Neural progenitor cell (in vitro differentiated cells): ENCODE data around the gene FARS2. TPM values are rescaled to one million over a fixed set of nuclear protein-coding genes. Genes with fewer than 3 reads are reported as not detected.

Source experiments
- DNase-seq: peaks from one replicate; pipeline ENCODE4 v3.0.0-alpha.2; 2016; ENCODE audit warnings: low spot score
- H2AFZ ChIP-seq: fragments of 200-600 bp; sonication (generic); replicated peaks from 2 replicates; pipeline ENCODE4 v1.6.1; 2016; ENCODE audit warnings: antibody characterized with exemption
- H3F3A ChIP-seq: fragments of 200-600 bp; sonication (generic); 2 replicates; pipeline ENCODE4 v1.6.1; 2016; ENCODE audit warnings: antibody characterized with exemption, low read depth
- H3K27ac ChIP-seq: fragments of 200-600 bp; sonication (generic); 2 replicates; pipeline ENCODE4 v1.5.1; 2016; ENCODE audit warnings: mild to moderate bottlenecking
- H3K27me3 ChIP-seq: fragments of 200-600 bp; sonication (generic); 2 replicates; pipeline ENCODE4 v1.6.1; 2016; ENCODE audit warnings: mild to moderate bottlenecking, moderate library complexity
- H3K36me3 ChIP-seq: fragments of 200-600 bp; sonication (generic); 2 replicates; pipeline ENCODE4 v1.5.1; 2016
- H3K4me1 ChIP-seq: fragments of 200-600 bp; sonication (generic); 2 replicates; pipeline ENCODE4 v1.6.1; 2016; ENCODE audit warnings: mixed run types
- H3K4me2 ChIP-seq: fragments of 200-600 bp; sonication (generic); 2 replicates; pipeline ENCODE4 v1.6.1; 2016
- H3K4me3 ChIP-seq: fragments of 200-600 bp; sonication (generic); 2 replicates; pipeline ENCODE4 v1.5.1; 2016
- H3K79me2 ChIP-seq: fragments of 200-600 bp; sonication (generic); 2 replicates; pipeline ENCODE4 v1.6.1; 2016; ENCODE audit warnings: low read depth
- H3K9ac ChIP-seq: fragments of 200-600 bp; sonication (generic); 2 replicates; pipeline ENCODE4 v1.6.1; 2016
- H3K9me3 ChIP-seq: fragments of 200-600 bp; sonication (generic); 2 replicates; pipeline ENCODE4 v1.5.1; 2016; ENCODE audit warnings: low read depth
- H4K20me1 ChIP-seq: fragments of 200-600 bp; sonication (generic); 2 replicates; pipeline ENCODE4 v1.6.1; 2016; ENCODE audit warnings: low read depth
- H3K27ac Mint-ChIP-seq: 3 replicates; pipeline ENCODE4 v1.8.0; 2021; ENCODE audit warnings: mixed read lengths
- H3K27me3 Mint-ChIP-seq: 2 replicates; pipeline ENCODE4 v1.8.0; 2022; ENCODE audit warnings: low read depth, mild to moderate bottlenecking, inconsistent platforms, moderate library complexity, mixed read lengths; ENCODE audit not compliant: insufficient read depth
- H3K36me3 Mint-ChIP-seq: 3 replicates; pipeline ENCODE4 v1.8.0; 2021; ENCODE audit warnings: mixed read lengths
- H3K4me1 Mint-ChIP-seq: 3 replicates; pipeline ENCODE4 v1.8.0; 2021; ENCODE audit warnings: mixed read lengths
- H3K4me3 Mint-ChIP-seq: 3 replicates; pipeline ENCODE4 v1.8.0; 2021; ENCODE audit warnings: mild to moderate bottlenecking, moderate library complexity, mixed read lengths
- H3K9me3 Mint-ChIP-seq: 3 replicates; pipeline ENCODE4 v1.8.0; 2020; ENCODE audit warnings: mixed read lengths
- EZH2 ChIP-seq: fragments of 200-600 bp; sonication (generic); IDR thresholded peaks from 2 replicates; pipeline ENCODE4 v1.6.1; 2017; ENCODE audit warnings: antibody characterized with exemption, mild to moderate bottlenecking, moderate library complexity
- EZH2phosphoT487 ChIP-seq: fragments of 200-600 bp; sonication (generic); IDR thresholded peaks from 2 replicates; pipeline ENCODE4 v1.6.1; 2017; ENCODE audit warnings: antibody characterized with exemption
- total RNA-seq: library from RNA; depleted of rRNA; stranded (reverse); fragments of >200 nt; gene quantifications from 2 replicates; pipeline ENCODE4 v1.2.3, GENCODE V29; 2015; ENCODE audit warnings: low replicate concordance
- TF ChIP-seq, protein P1 (sequence below): fragments of 200-600 bp; sonication (generic); IDR thresholded peaks from 2 replicates; pipeline ENCODE4 v1.5.1; 2017; ENCODE audit warnings: antibody characterized with exemption, mild to moderate bottlenecking

The FARS2 gene
- total RNA-seq, 1 donor from 2014 or later, result 10.8 TPM

DNA sequence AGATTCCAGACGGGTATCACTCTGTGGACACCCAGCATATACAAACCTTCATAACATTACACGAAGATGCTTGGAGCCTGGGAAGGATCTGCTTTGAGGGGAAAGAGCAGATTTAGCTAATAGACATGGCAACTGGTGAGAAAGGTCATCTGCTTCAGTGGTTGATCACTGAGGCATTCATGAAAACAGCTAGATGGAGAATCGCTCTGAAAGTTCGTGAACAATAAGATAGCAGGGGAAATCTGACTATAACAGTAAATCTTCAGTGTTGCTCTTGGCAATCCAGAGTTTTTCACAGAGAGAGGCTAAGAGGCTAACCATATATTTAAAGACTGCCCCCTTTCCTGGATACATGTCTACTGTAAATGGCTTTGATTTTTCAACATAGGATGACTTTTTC, 245.3 kb downstream of the FARS2 start:
- TF ChIP-seq EZH2phosphoT487 (no peak), EZH2 (no peak)
- TF ChIP-seq, protein P1, sequence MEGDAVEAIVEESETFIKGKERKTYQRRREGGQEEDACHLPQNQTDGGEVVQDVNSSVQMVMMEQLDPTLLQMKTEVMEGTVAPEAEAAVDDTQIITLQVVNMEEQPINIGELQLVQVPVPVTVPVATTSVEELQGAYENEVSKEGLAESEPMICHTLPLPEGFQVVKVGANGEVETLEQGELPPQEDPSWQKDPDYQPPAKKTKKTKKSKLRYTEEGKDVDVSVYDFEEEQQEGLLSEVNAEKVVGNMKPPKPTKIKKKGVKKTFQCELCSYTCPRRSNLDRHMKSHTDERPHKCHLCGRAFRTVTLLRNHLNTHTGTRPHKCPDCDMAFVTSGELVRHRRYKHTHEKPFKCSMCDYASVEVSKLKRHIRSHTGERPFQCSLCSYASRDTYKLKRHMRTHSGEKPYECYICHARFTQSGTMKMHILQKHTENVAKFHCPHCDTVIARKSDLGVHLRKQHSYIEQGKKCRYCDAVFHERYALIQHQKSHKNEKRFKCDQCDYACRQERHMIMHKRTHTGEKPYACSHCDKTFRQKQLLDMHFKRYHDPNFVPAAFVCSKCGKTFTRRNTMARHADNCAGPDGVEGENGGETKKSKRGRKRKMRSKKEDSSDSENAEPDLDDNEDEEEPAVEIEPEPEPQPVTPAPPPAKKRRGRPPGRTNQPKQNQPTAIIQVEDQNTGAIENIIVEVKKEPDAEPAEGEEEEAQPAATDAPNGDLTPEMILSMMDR, result no peak
- no peaks in the 10 kb centered on the region for H3F3A ChIP-seq
- H3K36me3 ChIP-seq, result no peaks in the 10 kb centered on the region
- no peak overlapping the region for H3K4me3 Mint-ChIP-seq
- no peaks in the 10 kb centered on the region for H3K9me3 ChIP-seq
- peaks cover 23% of the 10 kb centered on the region for H3K4me1 ChIP-seq
- H3K27ac ChIP-seq, result no peak overlapping the region
- DNase-seq, result no peak
- no peaks in the 10 kb centered on the region for H3K27me3 ChIP-seq
- no peak overlapping the region for H2AFZ ChIP-seq
- no peaks in the 10 kb centered on the region for H3K79me2 ChIP-seq
- H3K4me3 ChIP-seq, result no peak overlapping the region
- H3K27me3 Mint-ChIP-seq, result no peaks in the 10 kb centered on the region
- H3K4me2 ChIP-seq, result no peak overlapping the region
- H3K4me1 Mint-ChIP-seq, result peaks cover 49% of the 10 kb centered on the region
- H3K9ac ChIP-seq, result no peak overlapping the region
- peak overlapping the region; percentile 78 for H3K27ac Mint-ChIP-seq
- H4K20me1 ChIP-seq, result no peaks in the 10 kb centered on the region
- no peaks in the 10 kb centered on the region for H3K36me3 Mint-ChIP-seq
- no peaks in the 10 kb centered on the region for H3K9me3 Mint-ChIP-seq

DNA sequence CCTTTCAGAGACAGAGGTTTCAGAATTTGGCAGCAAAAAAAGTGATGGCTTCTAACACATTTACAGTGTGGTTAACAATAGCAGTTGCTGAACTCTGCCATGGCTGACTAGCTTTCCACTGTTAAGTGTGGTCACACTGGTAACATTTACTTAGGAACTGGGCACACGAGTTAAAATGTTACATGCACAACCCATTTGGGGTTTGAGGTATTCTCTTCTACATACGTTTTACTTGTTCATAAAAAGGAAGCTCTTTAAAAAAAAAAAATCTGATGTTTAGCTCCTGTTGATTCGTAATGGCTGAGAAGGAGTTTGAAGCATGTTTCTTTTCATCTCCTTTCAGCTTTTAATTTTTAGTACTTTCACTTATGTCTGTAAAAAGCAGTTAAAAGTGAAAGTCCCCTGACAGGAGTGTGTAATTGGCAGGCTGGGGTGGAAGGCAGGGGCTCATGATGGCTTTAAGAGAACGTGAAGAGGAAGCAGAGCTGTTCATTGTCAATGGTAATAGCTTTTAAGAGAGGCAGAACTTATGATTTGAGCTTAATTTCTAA, 245.9 kb downstream of the FARS2 start:
- TF ChIP-seq EZH2phosphoT487 (no peak), EZH2 (no peak)
- TF ChIP-seq, protein P1, result no peak
- H2AFZ ChIP-seq, result no peak overlapping the region
- Mint-ChIP-seq H3K27me3 (no peaks in the 10 kb centered on the region), H3K4me3 (no peak overlapping the region), H3K9me3 (no peaks in the 10 kb centered on the region), H3K36me3 (no peaks in the 10 kb centered on the region), H3K4me1 (peaks cover 49% of the 10 kb centered on the region), H3K27ac (peak overlapping the region; percentile 6)
- H3K9ac ChIP-seq, result no peak overlapping the region
- no peaks in the 10 kb centered on the region for H4K20me1 ChIP-seq
- no peak overlapping the region for H3K4me2 ChIP-seq
- H3K36me3 ChIP-seq, result no peaks in the 10 kb centered on the region
- no peaks in the 10 kb centered on the region for H3K27me3 ChIP-seq
- H3K27ac ChIP-seq, result no peak overlapping the region
- no peak for DNase-seq
- no peaks in the 10 kb centered on the region for H3K9me3 ChIP-seq
- peaks cover 29% of the 10 kb centered on the region for H3K4me1 ChIP-seq
- no peaks in the 10 kb centered on the region for H3K79me2 ChIP-seq
- no peak overlapping the region for H3K4me3 ChIP-seq
- no peaks in the 10 kb centered on the region for H3F3A ChIP-seq

DNA sequence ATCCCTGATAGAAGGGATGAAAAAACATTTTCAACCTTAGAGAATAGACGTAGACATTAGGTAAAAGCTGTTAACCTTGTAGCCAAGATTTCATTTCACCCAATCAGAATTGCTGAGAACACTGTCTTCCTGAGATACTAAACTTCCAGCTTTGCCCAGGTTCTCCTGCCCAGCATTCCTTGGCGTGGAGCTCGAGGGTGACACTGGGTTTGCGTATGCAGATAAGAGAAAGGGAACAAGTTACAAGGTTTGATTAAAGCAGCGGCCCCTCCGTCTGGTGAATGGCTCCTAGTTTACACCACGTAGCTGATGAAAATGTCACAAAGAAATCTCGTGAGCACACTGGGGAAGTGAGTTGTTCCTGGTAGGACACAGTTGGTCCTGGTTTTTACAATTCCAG, 247.8 kb downstream of the FARS2 start:
- Histone ChIP-seq H3K79me2 (no peaks in the 10 kb centered on the region), H4K20me1 (no peaks in the 10 kb centered on the region), H3K4me1 (peaks cover 32% of the 10 kb centered on the region), H3K4me2 (no peak overlapping the region), H3F3A (no peaks in the 10 kb centered on the region), H3K9me3 (no peaks in the 10 kb centered on the region), H3K27ac (no peak overlapping the region), H3K36me3 (no peaks in the 10 kb centered on the region), H2AFZ (no peak overlapping the region), H3K9ac (no peak overlapping the region), H3K27me3 (no peaks in the 10 kb centered on the region), H3K4me3 (no peak overlapping the region)
- Mint-ChIP-seq H3K27ac (no peak overlapping the region), H3K9me3 (no peaks in the 10 kb centered on the region), H3K4me3 (no peak overlapping the region), H3K4me1 (peaks cover 50% of the 10 kb centered on the region), H3K36me3 (no peaks in the 10 kb centered on the region), H3K27me3 (no peaks in the 10 kb centered on the region)
- DNase-seq, result no peak
- TF ChIP-seq EZH2, result no peak
- TF ChIP-seq, protein P1, result no peak
- no peak for TF ChIP-seq EZH2phosphoT487
